Activated naive CD8-positive, alpha-beta T cell treated with anti-CD3 and anti-CD28 coated beads, Interleukin-2, amount 50 U/mL, for 16 hours (primary cell): ENCODE results near the gene LCK.
"Not testable (repeated sequence)": the region's sequence is repeated elsewhere in the genome, so short reads cannot be mapped to it uniquely, and the experiment has no call there.

Experiments
- DNase-seq: peaks from one replicate; pipeline ENCODE4 v3.0.0-alpha.2; 2020; ENCODE audit warnings: low read depth, low spot score

LCK gene

GRCh38 chr1:32273391-32274208, 22.5 kb downstream of the LCK start:
- peak; percentile 75 for DNase-seq

GRCh38 chr1:32274646-32275340, 23.7 kb downstream of the LCK start:
- DNase-seq: no peak

GRCh38 chr1:32275424-32275823, 24.4 kb downstream of the LCK start:
- no peak for DNase-seq

- no peak for DNase-seq
Measured at GRCh38 chr1:32276032-32276782, 25.1 kb downstream of the LCK start.

GRCh38 chr1:32284777-32285176, 33.7 kb downstream of the LCK start:
- DNase-seq: not testable (repeated sequence)

- no peak for DNase-seq
Measured at GRCh38 chr1:32285658-32286057, 34.6 kb downstream of the LCK start.

GRCh38 chr1:32286763-32287162, 35.7 kb downstream of the LCK start:
- no peak for DNase-seq

GRCh38 chr1:32289256-32289655, 38.2 kb downstream of the LCK start:
- DNase-seq: no peak

- DNase-seq: no peak
Measured at GRCh38 chr1:32291145-32291707, 40.2 kb downstream of the LCK start.

GRCh38 chr1:32291708-32292538, 40.9 kb downstream of the LCK start, which contains the start of gene HDAC1:
Gene HDAC1 (plus strand): TSS chr1:32292083. CDS start chr1:32292170, 87 bp downstream.
- DNase-seq: peak; percentile 91

- DNase-seq: not testable (repeated sequence)
Measured at GRCh38 chr1:32298211-32298610, 47.1 kb downstream of the LCK start.

- DNase-seq: no peak
Measured at GRCh38 chr1:32299327-32299726, 48.3 kb downstream of the LCK start.

- DNase-seq: no peak
Measured at GRCh38 chr1:32303358-32303757, 52.3 kb downstream of the LCK start.

GRCh38 chr1:32303997-32304622, 53.0 kb downstream of the LCK start:
- no peak for DNase-seq

- no peak for DNase-seq
Measured at GRCh38 chr1:32305310-32305709, 54.2 kb downstream of the LCK start.

GRCh38 chr1:32307324-32307723, 56.3 kb downstream of the LCK start:
- DNase-seq: no peak

GRCh38 chr1:32309960-32310359, 58.9 kb downstream of the LCK start:
- DNase-seq: no peak

- no peak for DNase-seq
Measured at GRCh38 chr1:32311709-32312393, 60.8 kb downstream of the LCK start.

- DNase-seq: no peak
Measured at GRCh38 chr1:32316903-32317277, 65.8 kb downstream of the LCK start.
